ENCODE results near the gene SPDYE1.
A peak's percentile ranks its signal among the peaks of the same experiment; 100 is the strongest.

The SPDYE1 gene

DNA sequence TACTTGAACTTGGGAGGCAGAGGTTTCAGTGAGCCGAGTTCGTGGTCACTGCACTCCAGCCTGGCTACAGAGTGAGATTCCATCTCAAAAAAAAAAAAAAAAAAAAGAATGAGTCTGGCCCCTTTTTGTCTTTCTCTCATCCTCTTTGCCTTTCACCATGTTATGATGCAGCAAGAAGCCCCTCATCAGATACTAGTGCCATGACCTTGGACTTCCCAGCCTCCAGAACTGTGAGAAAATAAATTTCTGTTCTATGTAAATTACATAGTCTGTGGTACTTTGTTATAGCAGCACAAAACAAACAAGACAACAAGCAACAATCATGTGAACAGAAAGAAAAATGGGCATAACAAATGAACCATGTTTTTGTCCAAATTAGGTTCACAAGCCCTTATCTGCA is 44.5 kb downstream of the SPDYE1 start:
- DNase-seq = no peak

GRCh38 chr7:44043902-44044301 is 46.2 kb downstream of the SPDYE1 start:
- no peak for DNase-seq

GRCh38 chr7:44044315-44045225 is 46.9 kb downstream of the SPDYE1 start, which contains the start of gene DBNL:
Gene DBNL, plus strand, starts transcription at chr7:44044702. Its CDS starts 36 bp downstream, at chr7:44044738.
- peak in 55 of 56 donors; percentile 61 to 98 (median 91) for DNase-seq

GRCh38 chr7:44045226-44046014 is 47.7 kb downstream of the SPDYE1 start:
- no peak for DNase-seq

- no peak for DNase-seq
These were observed 48.8 kb downstream of the SPDYE1 start for GRCh38 chr7:44046321-44047061.

GRCh38 chr7:44048031-44048795 is 50.5 kb downstream of the SPDYE1 start:
- no peak for DNase-seq

DNA sequence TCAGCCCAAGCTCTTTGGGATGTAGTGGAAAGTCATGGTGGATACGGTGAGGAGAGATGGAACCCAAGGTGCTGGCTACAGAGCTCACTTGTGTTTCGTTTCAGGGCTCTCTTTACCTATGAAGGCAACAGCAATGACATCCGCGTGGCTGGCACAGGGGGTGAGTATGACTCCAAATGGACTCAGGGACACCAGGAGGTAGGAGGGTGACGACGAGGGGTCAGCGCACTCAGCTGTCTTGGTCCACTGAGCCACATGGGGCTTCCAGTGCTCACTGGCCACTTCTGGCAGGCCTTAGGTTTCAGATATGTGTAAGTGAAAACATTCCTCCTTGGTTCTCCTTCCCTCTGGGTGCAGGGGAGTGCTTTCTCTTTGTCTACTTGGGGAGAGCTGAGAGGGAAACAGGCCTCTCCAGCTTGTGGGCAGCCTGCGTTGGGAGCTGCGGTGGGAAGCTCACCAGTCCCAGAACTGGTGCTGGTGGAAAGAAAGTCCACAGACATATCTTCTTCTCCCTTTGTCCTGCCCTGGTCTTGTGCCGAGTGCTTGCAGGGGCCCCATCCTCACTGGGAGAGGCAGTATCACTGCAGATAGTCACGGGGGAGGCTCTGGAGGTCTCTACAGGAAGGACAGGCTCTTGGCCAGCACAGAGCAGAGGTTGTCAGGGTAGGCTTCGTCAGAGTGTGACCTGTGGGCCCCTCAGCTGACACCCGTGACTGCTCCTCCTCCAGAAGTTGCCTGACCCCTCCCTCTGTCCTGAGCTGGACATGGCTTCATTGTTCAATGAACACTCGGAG is 52.6 kb downstream of the SPDYE1 start:
- no peak for DNase-seq

DNA sequence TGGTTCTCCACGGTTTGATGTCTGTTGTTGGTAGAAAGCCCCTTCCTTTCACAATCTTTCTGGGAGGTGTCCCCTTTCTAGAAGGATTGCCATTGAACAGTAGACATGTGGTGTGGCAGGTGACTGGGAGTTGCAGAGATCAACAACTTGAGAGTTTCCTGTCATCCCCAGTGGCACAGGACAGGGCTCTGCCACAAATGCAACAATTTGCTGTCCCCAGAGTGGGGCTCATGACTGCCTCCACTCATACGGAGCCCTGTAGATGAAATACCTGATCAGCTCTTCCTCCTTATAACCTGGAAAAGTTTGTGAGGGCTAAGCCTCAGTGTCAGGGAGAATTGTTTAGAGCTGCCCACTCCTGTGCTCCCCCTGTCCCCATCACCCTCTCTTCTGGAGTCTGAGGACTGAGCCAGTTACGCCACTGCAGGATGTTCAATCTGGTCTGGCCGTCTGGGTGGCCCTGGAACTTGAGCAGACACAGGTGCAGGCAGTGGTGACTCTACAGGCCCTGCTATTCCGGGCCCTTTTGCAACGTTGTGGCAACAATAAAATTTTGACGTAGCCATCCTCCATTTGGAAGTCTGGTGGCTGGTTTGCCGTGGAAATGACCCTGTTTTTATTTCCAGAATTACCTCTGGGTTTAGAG is 53.3 kb downstream of the SPDYE1 start:
- DNase-seq = no peak

- DNase-seq = no peak
These were observed 54.0 kb downstream of the SPDYE1 start for GRCh38 chr7:44051611-44052220.

- DNase-seq = no peak
These were observed 55.2 kb downstream of the SPDYE1 start for GRCh38 chr7:44052771-44053365.

- no peak for DNase-seq
These were observed 59.0 kb downstream of the SPDYE1 start for GRCh38 chr7:44056681-44057080.

GRCh38 chr7:44057181-44057848 is 59.6 kb downstream of the SPDYE1 start:
- no peak for DNase-seq

- no peak for DNase-seq
These were observed 60.4 kb downstream of the SPDYE1 start for GRCh38 chr7:44057849-44058758.

DNA sequence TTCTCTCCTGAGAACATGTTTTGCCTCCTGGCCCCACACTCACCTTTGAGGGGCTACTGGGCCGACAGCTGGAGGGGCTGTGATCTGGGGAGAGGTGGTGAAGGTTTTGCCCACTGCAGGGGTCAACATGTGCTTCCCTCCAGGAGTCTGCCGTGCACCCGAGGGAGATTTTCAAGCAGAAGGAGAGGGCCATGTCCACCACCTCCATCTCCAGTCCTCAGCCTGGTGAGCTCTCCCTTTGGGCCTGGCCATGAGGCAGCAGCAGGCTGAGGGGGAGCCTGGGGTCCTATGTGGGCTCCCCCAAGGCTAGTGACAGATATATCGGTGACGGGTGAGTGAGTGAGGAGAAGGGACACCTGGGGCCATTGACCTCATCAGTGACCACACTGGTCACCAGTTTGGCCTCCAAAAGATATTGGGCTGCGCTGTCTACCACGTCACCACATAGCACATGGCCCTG is 61.1 kb downstream of the SPDYE1 start:
- no peak for DNase-seq

DNA sequence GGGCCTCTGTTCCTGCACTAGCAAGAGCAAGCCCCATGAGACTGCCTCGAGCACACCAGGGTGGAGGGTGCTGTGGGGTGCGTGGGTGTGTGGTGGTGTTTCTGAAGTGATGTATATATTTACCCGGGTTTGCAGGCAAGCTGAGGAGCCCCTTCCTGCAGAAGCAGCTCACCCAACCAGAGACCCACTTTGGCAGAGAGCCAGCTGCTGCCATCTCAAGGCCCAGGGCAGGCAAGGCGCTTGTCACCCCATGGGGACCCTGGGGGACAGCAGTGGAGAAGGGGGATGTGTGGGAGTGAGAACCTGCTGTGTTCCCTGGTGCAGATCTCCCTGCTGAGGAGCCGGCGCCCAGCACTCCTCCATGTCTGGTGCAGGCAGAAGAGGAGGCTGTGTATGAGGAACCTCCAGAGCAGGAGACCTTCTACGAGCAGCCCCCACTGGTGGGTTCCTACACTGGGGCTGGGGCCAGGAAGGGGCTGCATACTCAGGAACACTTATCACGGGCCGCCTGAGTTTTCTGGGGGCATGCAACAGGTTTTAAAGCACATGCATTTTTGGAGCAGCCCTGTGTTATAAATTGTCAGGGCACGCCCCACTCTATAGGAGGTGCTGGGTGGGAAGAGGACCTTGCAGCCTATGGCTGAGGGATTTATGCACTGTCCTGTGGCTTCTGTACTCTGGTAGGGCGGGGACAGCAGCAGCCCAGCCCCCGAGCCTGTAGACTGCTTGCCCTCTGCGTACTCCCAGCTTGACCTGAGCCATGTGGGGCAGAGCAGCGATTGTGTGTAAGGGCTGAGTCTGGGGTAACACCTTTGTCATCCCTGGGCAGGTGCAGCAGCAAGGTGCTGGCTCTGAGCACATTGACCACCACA is 61.8 kb downstream of the SPDYE1 start:
- no peak for DNase-seq
